Immature natural killer cell (primary cell): ENCODE measurements around the gene GPC6. TPM values are rescaled to one million over a fixed set of nuclear protein-coding genes. Genes with fewer than 3 reads are reported as not detected.
"Not testable (repeated sequence)": the region's sequence is repeated elsewhere in the genome, so short reads cannot be mapped to it uniquely, and the experiment has no call there.

ENCODE experiments used
- DNase-seq, 3 donors: peaks; one replicate each; pipeline ENCODE4 v3.0.0; 2022; ENCODE audit warnings: mixed read lengths in 1 of 3
- H3K27ac Mint-ChIP-seq, 6 donors: one replicate each; pipeline ENCODE4 v1.8.0; 2020; ENCODE audit warnings: mixed read lengths in 6 of 6, mild to moderate bottlenecking in 5 of 6, inconsistent platforms in 4 of 6, moderate library complexity in 3 of 6
- H3K27me3 Mint-ChIP-seq, 3 donors: one replicate each; pipeline ENCODE4 v1.8.0; 2020 to 2021; ENCODE audit warnings: low read depth in 3 of 3, mild to moderate bottlenecking in 3 of 3, mixed read lengths in 3 of 3, moderate library complexity in 3 of 3, inconsistent platforms in 1 of 3
- H3K36me3 Mint-ChIP-seq, 3 donors: one replicate each; pipeline ENCODE4 v1.8.0; 2020; ENCODE audit warnings: mixed read lengths in 3 of 3, inconsistent platforms in 2 of 3, mild to moderate bottlenecking in 2 of 3
- H3K4me1 Mint-ChIP-seq, 2 donors: one replicate each; pipeline ENCODE4 v1.8.0; 2020; ENCODE audit warnings: inconsistent platforms in 2 of 2, mild to moderate bottlenecking in 2 of 2, mixed read lengths in 2 of 2, moderate library complexity in 1 of 2
- H3K4me3 Mint-ChIP-seq, 5 donors: one replicate each; pipeline ENCODE4 v1.8.0; 2020; ENCODE audit warnings: mild to moderate bottlenecking in 5 of 5, mixed read lengths in 5 of 5, inconsistent platforms in 3 of 5, moderate library complexity in 3 of 5
- H3K9me3 Mint-ChIP-seq, 6 donors: one replicate each; pipeline ENCODE4 v1.8.0; 2020; ENCODE audit warnings: mild to moderate bottlenecking in 6 of 6, mixed read lengths in 6 of 6, inconsistent platforms in 4 of 6, moderate library complexity in 3 of 6
- polyA plus RNA-seq, 3 donors: library from polyadenylated mRNA; unstranded; fragments of 300-500 nt; fragmentation: Illumina TruSeq; gene quantifications; one replicate each; pipeline ENCODE4 v1.2.3, GENCODE V29; 2021

Gene GPC6
- polyA plus RNA-seq, 3 donors from 2014 or later: not detected

DNA sequence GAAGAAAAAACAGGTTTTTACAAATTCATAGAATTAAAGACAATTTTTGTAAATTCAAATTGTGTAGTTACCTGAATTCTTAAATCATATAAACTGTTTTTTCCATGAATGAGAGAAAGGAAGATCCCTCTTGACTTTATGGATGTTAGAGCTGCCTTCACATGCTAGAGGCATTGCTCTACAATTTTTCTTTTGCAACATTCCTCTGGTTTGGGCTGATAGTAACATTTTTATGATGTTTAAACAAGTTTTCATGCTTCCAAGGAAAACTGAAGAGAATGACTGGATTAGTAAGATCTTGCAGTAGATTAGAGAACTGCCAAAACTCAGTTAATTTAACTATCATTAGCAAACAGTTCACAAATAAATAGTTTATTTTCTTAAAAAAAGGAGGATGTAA, 250.6 kb downstream of the GPC6 start:
- no peaks in the 10 kb centered on the region for H3K27me3 Mint-ChIP-seq
- H3K27ac Mint-ChIP-seq: no peak overlapping the region
- no peak for DNase-seq
- H3K4me3 Mint-ChIP-seq: no peak overlapping the region
- no peaks in the 10 kb centered on the region for H3K36me3 Mint-ChIP-seq
- peaks cover 0 to 18% (median 2%) of the 10 kb centered on the region in 6 donors for H3K9me3 Mint-ChIP-seq
- H3K4me1 Mint-ChIP-seq: no peaks in the 10 kb centered on the region

- DNase-seq: no peak
- Mint-ChIP-seq H3K9me3 (peaks cover 0 to 11% (median 2%) of the 10 kb centered on the region in 6 donors), H3K27ac (no peak overlapping the region), H3K4me1 (no peaks in the 10 kb centered on the region), H3K27me3 (no peaks in the 10 kb centered on the region), H3K36me3 (no peaks in the 10 kb centered on the region), H3K4me3 (no peak overlapping the region)
Observed at GRCh38 chr13:93480553-93481106, 254.0 kb downstream of the GPC6 start.

GRCh38 chr13:93496117-93496516, 269.5 kb downstream of the GPC6 start:
- H3K27me3 Mint-ChIP-seq, DNase-seq: not testable (repeated sequence)

DNA sequence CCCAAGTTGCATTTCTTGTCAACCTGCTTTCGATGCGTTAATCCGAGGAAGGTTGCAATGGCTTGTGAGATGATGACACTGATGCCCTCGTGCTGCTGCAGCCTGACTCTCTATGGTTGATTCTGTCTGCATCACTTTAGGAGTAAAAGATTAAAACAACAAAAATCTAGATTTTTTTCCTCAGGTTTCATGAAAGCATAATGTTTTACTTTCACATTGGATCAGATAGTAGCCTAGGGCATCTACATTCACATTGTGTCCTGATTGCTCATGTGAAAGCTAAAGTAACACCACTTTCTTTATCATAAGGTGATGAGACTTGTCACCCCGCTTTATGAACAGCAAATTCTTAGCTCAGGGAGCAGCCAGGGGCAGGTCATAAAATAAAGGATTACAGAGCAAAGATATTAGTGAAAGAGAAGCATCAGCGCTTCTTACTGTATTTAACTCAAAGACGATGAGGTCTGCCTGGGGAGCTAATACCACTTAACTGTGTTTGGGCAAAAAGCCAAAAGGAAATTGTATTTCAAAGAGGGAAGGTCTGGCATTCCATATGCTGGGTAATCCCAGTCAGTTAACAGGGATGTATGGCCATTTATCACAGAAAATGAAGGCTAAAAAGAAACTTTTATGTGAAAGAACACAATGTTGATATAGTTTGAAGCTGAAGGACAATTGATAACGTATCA, 270.5 kb downstream of the GPC6 start:
- Mint-ChIP-seq H3K27ac (no peak overlapping the region), H3K4me3 (no peak overlapping the region), H3K9me3 (peaks cover 0 to 22% (median 5%) of the 10 kb centered on the region in 6 donors), H3K36me3 (no peaks in the 10 kb centered on the region), H3K27me3 (peaks cover 0 to 3% (median 0%) of the 10 kb centered on the region in 3 donors), H3K4me1 (no peaks in the 10 kb centered on the region)
- DNase-seq: no peak

More at GRCh38 chr13:93496117-93496516, 269.5 kb downstream of the GPC6 start:
- H3K36me3 Mint-ChIP-seq, H3K4me3 Mint-ChIP-seq, H3K27ac Mint-ChIP-seq, H3K4me1 Mint-ChIP-seq: not testable (repeated sequence)
- peaks cover 0 to 22% (median 5%) of the 10 kb centered on the region in 6 donors for H3K9me3 Mint-ChIP-seq

- peaks cover 0 to 3% (median 0%) of the 10 kb centered on the region in 3 donors for H3K27me3 Mint-ChIP-seq
- no peak for DNase-seq
- H3K27ac Mint-ChIP-seq: no peak overlapping the region
- H3K9me3 Mint-ChIP-seq: peaks cover 2 to 24% (median 5%) of the 10 kb centered on the region in 6 donors
- no peaks in the 10 kb centered on the region for H3K4me1 Mint-ChIP-seq
- H3K4me3 Mint-ChIP-seq: no peak overlapping the region
- H3K36me3 Mint-ChIP-seq: no peaks in the 10 kb centered on the region
Observed at GRCh38 chr13:93499991-93500390, 273.4 kb downstream of the GPC6 start.

DNA sequence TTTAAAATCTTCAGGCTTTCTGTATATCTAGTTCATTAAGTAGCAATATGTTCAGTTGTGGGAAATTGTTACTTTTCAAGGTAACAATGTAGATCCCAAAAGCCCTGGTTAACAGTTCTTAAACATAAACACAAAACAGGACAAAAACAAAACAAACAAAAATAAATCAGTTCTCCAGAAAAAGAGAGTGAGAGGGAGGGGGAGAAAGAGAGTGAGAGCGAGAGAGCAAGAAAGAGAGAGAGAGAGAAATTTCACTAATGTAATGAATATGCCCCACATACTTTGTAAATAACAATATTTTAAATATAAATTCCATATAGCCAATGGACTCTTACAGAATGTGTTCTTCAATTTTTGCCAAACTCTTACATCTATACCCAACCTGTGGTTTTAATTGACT, 275.5 kb downstream of the GPC6 start:
- DNase-seq: no peak
- Mint-ChIP-seq H3K9me3 (peaks cover 2 to 22% (median 6%) of the 10 kb centered on the region in 6 donors), H3K36me3 (no peaks in the 10 kb centered on the region), H3K4me1 (no peaks in the 10 kb centered on the region), H3K27ac (no peak overlapping the region), H3K27me3 (peaks cover 0 to 3% (median 0%) of the 10 kb centered on the region in 3 donors), H3K4me3 (no peak overlapping the region)

DNA sequence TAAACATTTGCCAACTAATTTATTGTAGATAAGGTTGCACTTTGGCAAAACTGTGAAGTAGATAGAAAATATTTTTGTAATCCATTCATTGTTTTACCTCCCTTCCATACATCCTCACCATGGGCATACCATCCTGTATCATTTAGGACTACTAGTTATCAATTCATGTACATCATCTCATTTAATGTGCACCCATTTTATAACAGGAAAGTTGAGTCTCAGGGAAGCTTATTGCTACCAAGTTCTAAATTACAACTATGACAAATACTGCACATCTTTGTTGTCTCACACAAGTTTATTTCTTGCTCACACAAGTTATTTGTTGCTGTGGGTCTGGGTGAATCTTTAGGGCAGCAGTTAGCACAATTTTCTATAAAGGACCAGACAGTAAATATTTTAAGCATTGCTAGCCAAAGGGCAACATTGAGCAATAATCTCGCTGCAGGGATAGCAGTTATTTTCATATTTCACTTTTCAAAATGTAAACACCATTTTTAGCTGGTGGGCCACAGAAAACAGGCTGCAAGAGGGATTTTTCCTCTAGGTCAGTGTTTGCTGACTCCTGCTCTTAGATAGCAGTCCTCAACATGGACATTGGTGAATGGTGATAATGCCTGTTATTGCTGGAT, 276.5 kb downstream of the GPC6 start:
- peaks cover 5 to 21% (median 7%) of the 10 kb centered on the region in 6 donors for H3K9me3 Mint-ChIP-seq
- H3K27ac Mint-ChIP-seq: no peak overlapping the region
- H3K4me3 Mint-ChIP-seq: no peak overlapping the region
- DNase-seq: no peak
- no peaks in the 10 kb centered on the region for H3K4me1 Mint-ChIP-seq
- H3K27me3 Mint-ChIP-seq: peaks cover 0 to 3% (median 2%) of the 10 kb centered on the region in 3 donors
- no peaks in the 10 kb centered on the region for H3K36me3 Mint-ChIP-seq

GRCh38 chr13:93505104-93505952, 278.7 kb downstream of the GPC6 start:
- H3K36me3 Mint-ChIP-seq: no peaks in the 10 kb centered on the region

GRCh38 chr13:93511011-93511410, 284.4 kb downstream of the GPC6 start:
- Mint-ChIP-seq H3K36me3 (no peaks in the 10 kb centered on the region), H3K27me3 (peaks cover 0 to 2% (median 2%) of the 10 kb centered on the region in 3 donors), H3K27ac (no peak overlapping the region), H3K9me3 (peaks cover 0 to 18% (median 6%) of the 10 kb centered on the region in 6 donors), H3K4me3 (no peak overlapping the region), H3K4me1 (no peaks in the 10 kb centered on the region)
- no peak for DNase-seq

More at GRCh38 chr13:93505104-93505952, 278.7 kb downstream of the GPC6 start:
- Mint-ChIP-seq H3K4me1 (no peaks in the 10 kb centered on the region), H3K4me3 (no peak overlapping the region), H3K27me3 (peaks cover 0 to 2% (median 2%) of the 10 kb centered on the region in 3 donors), H3K27ac (no peak overlapping the region), H3K9me3 (peaks cover 0 to 21% (median 6%) of the 10 kb centered on the region in 6 donors)
- no peak for DNase-seq

GRCh38 chr13:93515267-93515666, 288.7 kb downstream of the GPC6 start:
- Mint-ChIP-seq H3K9me3 (peaks cover 0 to 10% (median 3%) of the 10 kb centered on the region in 6 donors), H3K36me3 (no peaks in the 10 kb centered on the region), H3K4me3 (no peak overlapping the region), H3K27ac (no peak overlapping the region), H3K4me1 (no peaks in the 10 kb centered on the region), H3K27me3 (peaks cover 0 to under 1% (median 0%) of the 10 kb centered on the region in 3 donors)
- no peak for DNase-seq

- H3K4me1 Mint-ChIP-seq: no peaks in the 10 kb centered on the region
- DNase-seq: no peak
- H3K36me3 Mint-ChIP-seq: no peaks in the 10 kb centered on the region
- H3K4me3 Mint-ChIP-seq: no peak overlapping the region
- H3K9me3 Mint-ChIP-seq: peaks cover 0 to 10% (median 0%) of the 10 kb centered on the region in 6 donors
- H3K27me3 Mint-ChIP-seq: no peaks in the 10 kb centered on the region
- H3K27ac Mint-ChIP-seq: no peak overlapping the region
Observed at GRCh38 chr13:93517658-93518057, 291.1 kb downstream of the GPC6 start.

DNA sequence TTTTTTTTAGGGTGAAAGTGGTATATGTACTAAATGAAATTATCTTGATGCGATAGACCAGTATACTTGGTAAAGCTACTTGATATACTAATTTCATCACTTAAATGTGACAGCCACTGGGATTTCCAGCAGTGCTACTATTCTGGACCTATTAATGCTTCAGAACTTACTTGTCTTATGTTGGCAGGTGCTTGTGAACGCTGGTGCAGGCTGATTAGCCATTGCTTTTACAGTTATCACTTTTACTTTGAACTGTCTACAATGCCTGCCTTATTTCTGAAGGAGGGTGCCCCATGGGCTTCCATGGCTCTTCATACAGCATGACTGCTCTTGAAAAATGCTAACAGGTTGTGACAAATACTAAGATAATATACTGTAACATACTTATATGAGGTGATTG, 294.7 kb downstream of the GPC6 start:
- no peak overlapping the region for H3K4me3 Mint-ChIP-seq
- no peaks in the 10 kb centered on the region for H3K4me1 Mint-ChIP-seq
- DNase-seq: no peak
- H3K36me3 Mint-ChIP-seq: no peaks in the 10 kb centered on the region
- H3K27ac Mint-ChIP-seq: no peak overlapping the region
- no peaks in the 10 kb centered on the region for H3K9me3 Mint-ChIP-seq
- no peaks in the 10 kb centered on the region for H3K27me3 Mint-ChIP-seq

GRCh38 chr13:93522501-93522900, 295.9 kb downstream of the GPC6 start:
- Mint-ChIP-seq H3K4me3 (no peak overlapping the region), H3K27me3 (no peaks in the 10 kb centered on the region), H3K27ac (no peak overlapping the region), H3K36me3 (no peaks in the 10 kb centered on the region), H3K9me3 (no peaks in the 10 kb centered on the region), H3K4me1 (no peaks in the 10 kb centered on the region)
- DNase-seq: no peak

DNA sequence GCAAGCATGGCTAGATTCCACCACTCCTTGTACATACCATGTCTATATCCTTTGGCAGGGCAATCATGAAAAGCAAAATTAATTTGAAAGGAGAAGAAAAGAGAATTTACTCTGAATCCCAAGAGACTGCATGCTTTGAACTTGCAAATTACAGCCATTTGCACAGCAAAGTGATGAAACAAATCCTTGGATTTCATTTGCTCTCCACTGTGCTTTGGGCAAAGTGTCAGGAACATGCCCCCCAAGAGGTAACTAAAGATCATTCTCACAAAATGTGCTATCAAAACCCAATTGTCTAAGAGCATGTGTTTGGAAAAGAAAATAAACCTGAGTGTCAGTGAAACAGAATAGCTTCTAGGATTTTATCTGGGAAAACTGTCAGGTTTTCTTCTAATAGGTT, 298.5 kb downstream of the GPC6 start:
- no peak for DNase-seq
- no peak overlapping the region for H3K27ac Mint-ChIP-seq
- H3K36me3 Mint-ChIP-seq: no peaks in the 10 kb centered on the region
- H3K27me3 Mint-ChIP-seq: no peaks in the 10 kb centered on the region
- no peaks in the 10 kb centered on the region for H3K9me3 Mint-ChIP-seq
- H3K4me3 Mint-ChIP-seq: no peak overlapping the region
- no peaks in the 10 kb centered on the region for H3K4me1 Mint-ChIP-seq
